ENCODE measurements around the gene RTL1. TPM values are rescaled to one million over a fixed set of nuclear protein-coding genes. Genes with fewer than 3 reads are reported as not detected.

The RTL1 gene
- total RNA-seq, 2 experiments from 2014 or later, result not detected

GRCh38 chr14:100884456-100884855 lies 19.1 kb downstream of the RTL1 start:
- no peak for DNase-seq
- H3K4me1 Mint-ChIP-seq (ENCODE audit: low read depth), result no peaks in the 10 kb centered on the region
- intact Hi-C loops (cut with micrococcal nuclease), result no loop called here
- H3K27ac Mint-ChIP-seq, result no peak overlapping the region
- ChIA-PET POLR2A (no interaction called here), CTCF (no interaction called here)
- no peaks in the 10 kb centered on the region for H3K36me3 Mint-ChIP-seq
- H3K4me3 Mint-ChIP-seq, result no peak overlapping the region
- no peaks in the 10 kb centered on the region for H3K9me3 Mint-ChIP-seq
- H3K27me3 Mint-ChIP-seq, result peaks cover 8% of the 10 kb centered on the region

GRCh38 chr14:100883789-100884101 lies 19.8 kb downstream of the RTL1 start:
- Mint-ChIP-seq H3K9me3 (no peaks in the 10 kb centered on the region), H3K4me3 (no peak overlapping the region), H3K4me1 (ENCODE audit: low read depth) (no peaks in the 10 kb centered on the region), H3K27ac (no peak overlapping the region), H3K27me3 (peaks cover 8% of the 10 kb centered on the region), H3K36me3 (no peaks in the 10 kb centered on the region)
- ChIA-PET CTCF (no interaction called here), POLR2A (no interaction called here)
- no peak for DNase-seq
- intact Hi-C loops (cut with micrococcal nuclease), result no loop called here

GRCh38 chr14:100882991-100883788 lies 20.3 kb downstream of the RTL1 start:
- no peaks in the 10 kb centered on the region for H3K9me3 Mint-ChIP-seq

GRCh38 chr14:100882026-100882967 lies 21.2 kb downstream of the RTL1 start:
- no peaks in the 10 kb centered on the region for H3K9me3 Mint-ChIP-seq
- no peak overlapping the region for H3K4me3 Mint-ChIP-seq
- ChIA-PET POLR2A (no interaction called here), CTCF (no interaction called here)
- H3K27ac Mint-ChIP-seq, result no peak overlapping the region
- peaks cover 12% of the 10 kb centered on the region for H3K27me3 Mint-ChIP-seq
- no peaks in the 10 kb centered on the region for H3K36me3 Mint-ChIP-seq
- no peak for DNase-seq
- H3K4me1 Mint-ChIP-seq (ENCODE audit: low read depth), result no peaks in the 10 kb centered on the region
- intact Hi-C loops (cut with micrococcal nuclease), result no loop called here

More at GRCh38 chr14:100882991-100883788, 20.3 kb downstream of the RTL1 start:
- ChIA-PET POLR2A (no interaction called here), CTCF (no interaction called here)
- intact Hi-C loops (cut with micrococcal nuclease), result no loop called here
- Mint-ChIP-seq H3K4me3 (no peak overlapping the region), H3K36me3 (no peaks in the 10 kb centered on the region), H3K27ac (no peak overlapping the region), H3K27me3 (peaks cover 12% of the 10 kb centered on the region), H3K4me1 (ENCODE audit: low read depth) (no peaks in the 10 kb centered on the region)
- no peak for DNase-seq

GRCh38 chr14:100881211-100882025 lies 22.1 kb downstream of the RTL1 start:
- Mint-ChIP-seq H3K4me3 (no peak overlapping the region), H3K9me3 (no peaks in the 10 kb centered on the region), H3K36me3 (no peaks in the 10 kb centered on the region), H3K4me1 (ENCODE audit: low read depth) (no peaks in the 10 kb centered on the region), H3K27me3 (peaks cover 13% of the 10 kb centered on the region), H3K27ac (no peak overlapping the region)
- DNase-seq, result no peak
- ChIA-PET POLR2A (no interaction called here), CTCF (no interaction called here)
- intact Hi-C loops (cut with micrococcal nuclease), result no loop called here

GRCh38 chr14:100880271-100881101 lies 23.0 kb downstream of the RTL1 start:
- no peak overlapping the region for H3K27ac Mint-ChIP-seq
- H3K36me3 Mint-ChIP-seq, result no peaks in the 10 kb centered on the region
- CTCF ChIA-PET, result no interaction called here
- H3K9me3 Mint-ChIP-seq, result no peaks in the 10 kb centered on the region
- peaks cover 13% of the 10 kb centered on the region for H3K27me3 Mint-ChIP-seq
- POLR2A ChIA-PET, result no interaction called here
- DNase-seq, result no peak
- H3K4me3 Mint-ChIP-seq, result no peak overlapping the region
- intact Hi-C loops (cut with micrococcal nuclease), result no loop called here
- no peaks in the 10 kb centered on the region for H3K4me1 Mint-ChIP-seq (ENCODE audit: low read depth)

- no peak for DNase-seq
- intact Hi-C loops (cut with micrococcal nuclease), result no loop called here
- H3K36me3 Mint-ChIP-seq, result no peaks in the 10 kb centered on the region
- CTCF ChIA-PET, result no interaction called here
- peaks cover 13% of the 10 kb centered on the region for H3K27me3 Mint-ChIP-seq
- H3K4me3 Mint-ChIP-seq, result no peak overlapping the region
- no peak overlapping the region for H3K27ac Mint-ChIP-seq
- H3K9me3 Mint-ChIP-seq, result no peaks in the 10 kb centered on the region
- POLR2A ChIA-PET, result no interaction called here
- H3K4me1 Mint-ChIP-seq (ENCODE audit: low read depth), result no peaks in the 10 kb centered on the region
These were observed 23.7 kb downstream of the RTL1 start for GRCh38 chr14:100879782-100880181.

- ChIA-PET CTCF (no interaction called here), POLR2A (no interaction called here)
- no peak overlapping the region for H3K27ac Mint-ChIP-seq
These were observed 24.3 kb downstream of the RTL1 start for GRCh38 chr14:100879194-100879593.

GRCh38 chr14:100878271-100879146 lies 25.0 kb downstream of the RTL1 start:
- Mint-ChIP-seq H3K27me3 (peaks cover 11% of the 10 kb centered on the region), H3K4me1 (ENCODE audit: low read depth) (no peaks in the 10 kb centered on the region), H3K27ac (no peak overlapping the region), H3K9me3 (no peaks in the 10 kb centered on the region), H3K4me3 (no peak overlapping the region), H3K36me3 (no peaks in the 10 kb centered on the region)
- DNase-seq, result no peak
- POLR2A ChIA-PET, result no interaction called here
- CTCF ChIA-PET, result no interaction called here
- intact Hi-C loops (cut with micrococcal nuclease), result no loop called here

More at GRCh38 chr14:100879194-100879593, 24.3 kb downstream of the RTL1 start:
- peaks cover 11% of the 10 kb centered on the region for H3K27me3 Mint-ChIP-seq
- H3K4me3 Mint-ChIP-seq, result no peak overlapping the region
- intact Hi-C loops (cut with micrococcal nuclease), result no loop called here
- no peaks in the 10 kb centered on the region for H3K4me1 Mint-ChIP-seq (ENCODE audit: low read depth)
- no peak for DNase-seq
- H3K9me3 Mint-ChIP-seq, result no peaks in the 10 kb centered on the region
- H3K36me3 Mint-ChIP-seq, result no peaks in the 10 kb centered on the region

- H3K27me3 Mint-ChIP-seq, result peaks cover 11% of the 10 kb centered on the region
- DNase-seq, result no peak
- intact Hi-C loops (cut with micrococcal nuclease), result no loop called here
These were observed 27.5 kb downstream of the RTL1 start for GRCh38 chr14:100875861-100876590.

More at GRCh38 chr14:100875861-100876590, 27.5 kb downstream of the RTL1 start:
- Mint-ChIP-seq H3K36me3 (no peaks in the 10 kb centered on the region), H3K4me3 (no peak overlapping the region), H3K4me1 (ENCODE audit: low read depth) (no peaks in the 10 kb centered on the region), H3K9me3 (no peaks in the 10 kb centered on the region), H3K27ac (no peak overlapping the region)
- CTCF ChIA-PET, result no interaction called here
- POLR2A ChIA-PET, result no interaction called here
